Effector CD4-positive, alpha-beta T cell (primary cell): ENCODE data around the gene PABPN1L.

Experiments
- DNase-seq: peaks from one replicate; pipeline ENCODE4 v3.0.0-alpha.2; 2020

The PABPN1L gene

GRCh38 chr16:88883117-88883895 lies 16.8 kb upstream of the PABPN1L start:
- DNase-seq, result no peak

GRCh38 chr16:88882358-88883030 lies 16.0 kb upstream of the PABPN1L start:
- DNase-seq, result no peak

DNA sequence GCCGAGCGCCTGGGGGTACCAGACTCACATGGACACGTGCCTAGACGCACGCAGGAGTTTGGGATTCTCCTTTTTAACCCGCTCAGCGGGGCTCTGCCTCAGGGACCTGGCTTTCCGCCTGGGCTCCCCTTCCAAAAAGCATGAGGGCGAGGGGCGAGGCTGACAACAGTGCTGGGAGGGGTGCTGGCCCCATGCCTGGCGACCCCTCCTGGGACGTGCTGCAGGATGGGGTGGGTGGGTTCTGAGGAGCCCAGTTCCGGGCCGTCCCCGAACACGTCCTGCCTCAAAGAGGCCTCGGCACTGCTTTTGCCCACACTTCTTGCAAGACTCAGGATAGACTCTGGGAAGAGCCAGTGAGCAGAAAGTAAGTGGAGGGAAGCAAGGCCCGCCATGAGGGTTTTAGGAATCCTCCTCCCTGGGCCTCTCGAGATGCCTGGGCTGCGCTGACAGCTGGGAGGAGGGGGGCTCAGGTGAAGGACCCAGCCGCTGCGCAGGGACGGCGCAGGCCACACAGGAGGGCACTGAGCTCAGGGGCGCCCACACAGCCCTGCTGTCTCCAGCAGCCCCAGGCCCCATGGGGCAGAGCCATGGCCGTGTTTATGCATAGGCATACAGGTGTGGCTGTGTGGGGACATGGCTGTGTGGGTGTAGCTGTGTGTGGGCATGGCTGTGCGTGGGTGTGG lies 15.4 kb upstream of the PABPN1L start:
- no peak for DNase-seq

DNA sequence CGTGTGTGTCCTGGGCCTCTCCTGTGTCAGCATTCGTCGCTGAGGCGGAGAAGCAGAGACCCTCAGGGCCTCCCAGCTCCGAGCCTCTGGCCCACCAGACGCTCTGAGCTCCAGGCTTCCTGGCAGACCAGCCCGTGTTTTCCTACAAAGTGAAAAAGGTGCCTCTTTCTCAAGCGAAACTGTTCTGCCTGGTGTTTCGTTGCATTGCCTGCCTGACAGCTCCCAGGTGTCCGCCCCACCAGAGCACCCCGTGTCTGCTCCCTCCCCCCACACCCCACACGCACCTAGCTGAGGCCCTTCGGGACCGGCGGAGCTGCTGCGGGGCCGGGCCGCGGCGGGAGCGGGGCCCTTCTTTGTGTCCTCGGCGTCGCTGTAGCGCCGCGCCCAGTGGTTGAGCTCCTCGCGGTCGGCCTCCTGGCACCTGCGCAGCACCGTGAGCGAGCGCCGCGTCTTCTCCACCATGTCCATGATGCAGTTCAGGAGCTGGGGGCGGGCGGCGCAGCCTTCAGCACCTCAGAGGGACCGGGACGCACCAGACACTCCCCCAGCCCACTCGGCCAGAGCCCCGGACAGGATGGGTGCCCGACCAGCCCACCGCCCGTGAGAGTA lies 14.7 kb upstream of the PABPN1L start:
- no peak for DNase-seq

DNA sequence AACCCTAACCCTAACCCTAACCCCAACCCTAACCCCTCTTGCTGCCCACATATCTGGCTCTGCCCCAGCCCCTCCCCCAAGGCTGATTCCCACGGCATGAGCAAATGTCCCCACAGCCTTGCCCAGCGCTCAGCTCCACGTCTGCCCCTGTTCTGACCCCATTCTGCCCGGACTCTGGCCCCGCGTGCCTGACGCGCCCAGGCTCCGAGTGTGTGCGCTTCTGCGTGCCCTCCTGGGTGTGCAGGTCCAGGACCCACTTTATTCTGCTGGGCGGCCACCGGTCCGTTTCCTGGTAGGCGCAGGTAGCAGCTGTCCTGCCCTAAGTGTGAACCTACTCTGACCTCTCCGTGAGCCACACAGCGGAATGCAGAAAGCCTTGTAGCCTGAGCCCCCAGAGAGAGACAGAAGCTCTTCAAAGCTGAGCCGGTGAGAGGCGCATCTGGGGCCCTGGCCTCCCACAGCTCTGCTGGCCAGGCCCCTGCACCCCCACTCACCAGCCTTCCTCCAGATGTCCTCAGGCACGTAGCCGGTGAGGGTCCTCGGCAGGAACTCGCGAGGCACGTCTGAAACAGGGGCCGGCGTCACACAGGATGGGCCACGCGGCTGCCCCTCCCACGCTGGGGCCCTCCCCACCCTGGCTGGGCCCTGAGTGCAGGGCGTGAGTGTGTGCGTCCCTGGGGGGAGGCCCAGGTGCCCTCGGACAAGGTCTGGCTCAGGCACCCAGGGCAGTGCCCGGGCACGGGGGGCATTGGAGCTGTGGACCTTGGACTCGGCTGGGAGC lies 14.0 kb upstream of the PABPN1L start:
- no peak for DNase-seq

DNA sequence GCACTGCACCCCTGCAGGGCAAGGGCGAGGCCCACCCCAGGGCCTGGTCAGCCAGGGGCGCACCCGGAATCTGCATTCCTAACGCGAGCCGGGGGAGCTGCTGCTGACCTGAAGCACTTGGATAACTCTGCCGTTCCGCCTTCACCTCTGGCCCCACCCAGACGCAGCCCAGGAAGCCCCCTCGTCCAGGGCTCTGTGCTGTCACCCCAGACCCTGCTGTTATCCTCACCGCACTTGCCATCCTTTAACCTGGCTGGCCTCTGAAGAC lies 13.3 kb upstream of the PABPN1L start:
- no peak for DNase-seq

DNA sequence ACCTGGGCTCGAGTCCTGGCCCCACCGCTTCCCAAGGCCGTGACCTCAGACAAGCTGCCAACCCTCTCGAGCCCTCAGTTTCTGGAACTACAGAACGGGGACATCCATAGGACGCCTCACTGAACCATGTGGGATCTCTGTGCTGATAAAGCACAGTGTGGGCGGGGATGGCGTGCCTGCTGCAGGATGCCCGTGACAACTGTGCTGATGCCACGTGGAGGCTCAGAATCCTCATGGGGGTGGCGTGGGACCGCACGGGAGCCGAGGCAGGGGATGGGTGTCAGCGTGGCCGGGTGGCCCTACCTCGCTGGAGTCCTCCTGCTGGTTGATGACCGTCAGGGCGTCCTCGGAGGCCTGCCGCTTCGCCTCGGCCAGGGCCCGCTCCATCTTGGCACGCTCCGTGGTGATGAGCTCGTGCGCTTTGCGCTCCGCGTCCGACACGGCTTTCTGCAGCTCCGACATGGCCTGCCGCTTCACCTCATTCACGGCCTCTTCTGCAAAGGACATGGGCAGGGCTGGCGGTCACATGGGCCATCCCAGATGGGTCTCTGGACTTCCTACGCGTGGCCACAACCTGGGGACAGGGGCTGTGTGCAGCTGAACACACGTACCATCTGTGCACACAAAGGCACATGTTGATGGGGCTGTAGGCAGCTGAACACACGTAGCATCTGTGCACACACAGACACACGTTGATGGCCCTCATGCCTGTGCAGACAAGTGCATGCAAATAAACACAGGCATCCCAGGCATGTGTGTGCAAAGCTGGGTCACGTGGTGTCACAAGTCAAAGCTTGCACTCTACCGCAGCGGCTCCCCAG lies 12.7 kb upstream of the PABPN1L start:
- no peak for DNase-seq

DNA sequence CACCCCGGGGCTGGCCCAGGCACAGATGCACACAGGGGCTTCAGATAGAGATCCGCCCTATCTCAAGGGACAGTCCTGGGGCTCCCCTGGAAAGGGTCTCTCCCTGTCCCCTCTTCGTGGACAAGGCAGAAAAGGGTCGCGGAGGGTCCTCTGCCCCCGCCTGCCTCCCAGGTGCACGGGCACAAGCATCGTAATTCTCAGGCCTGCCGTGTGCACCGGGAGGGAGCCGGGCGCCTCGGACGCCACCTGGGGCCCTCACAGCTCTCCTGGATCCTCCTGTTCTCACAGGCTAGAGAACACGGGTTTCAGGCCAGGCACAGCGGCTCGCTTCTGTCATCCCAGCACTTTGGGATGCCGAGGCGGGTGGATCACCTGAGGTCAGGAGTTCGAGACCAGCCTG lies 11.9 kb upstream of the PABPN1L start:
- DNase-seq, result no peak

DNA sequence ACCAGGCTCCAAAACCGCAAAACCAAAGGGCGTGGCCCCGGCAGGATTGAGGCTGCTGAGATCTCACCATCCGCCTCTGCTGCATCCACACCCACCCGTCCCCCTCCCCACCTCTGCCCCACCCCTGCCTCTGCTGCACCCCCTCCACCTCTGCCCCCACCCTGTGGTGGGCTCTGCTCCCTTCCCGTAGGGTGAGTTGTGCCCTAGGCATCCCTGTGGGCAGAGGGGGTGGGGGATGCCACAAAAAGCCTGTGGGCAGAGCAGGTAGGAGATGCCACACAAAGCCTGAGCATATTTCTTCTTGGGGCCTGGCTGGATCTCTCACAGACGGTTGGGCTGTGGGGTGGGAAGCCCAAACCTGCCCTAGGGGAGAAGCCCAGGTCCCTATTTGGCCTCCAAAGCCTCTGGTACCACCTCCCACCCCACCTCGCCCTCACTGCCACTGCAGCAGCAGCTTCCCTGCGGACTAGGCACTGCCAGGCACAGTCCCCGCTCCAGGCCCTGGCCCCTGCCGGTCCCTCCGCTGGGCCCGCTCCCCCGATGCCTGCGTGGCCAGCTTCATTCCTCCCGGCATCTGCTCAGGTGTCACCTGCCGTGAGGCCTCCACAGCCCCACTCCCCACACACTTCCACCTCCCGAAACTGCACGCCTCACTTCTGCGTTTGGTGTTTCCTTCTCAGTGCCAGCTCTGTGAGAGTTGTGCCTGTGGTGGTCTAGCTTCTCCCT lies 11.3 kb upstream of the PABPN1L start:
- no peak for DNase-seq

DNA sequence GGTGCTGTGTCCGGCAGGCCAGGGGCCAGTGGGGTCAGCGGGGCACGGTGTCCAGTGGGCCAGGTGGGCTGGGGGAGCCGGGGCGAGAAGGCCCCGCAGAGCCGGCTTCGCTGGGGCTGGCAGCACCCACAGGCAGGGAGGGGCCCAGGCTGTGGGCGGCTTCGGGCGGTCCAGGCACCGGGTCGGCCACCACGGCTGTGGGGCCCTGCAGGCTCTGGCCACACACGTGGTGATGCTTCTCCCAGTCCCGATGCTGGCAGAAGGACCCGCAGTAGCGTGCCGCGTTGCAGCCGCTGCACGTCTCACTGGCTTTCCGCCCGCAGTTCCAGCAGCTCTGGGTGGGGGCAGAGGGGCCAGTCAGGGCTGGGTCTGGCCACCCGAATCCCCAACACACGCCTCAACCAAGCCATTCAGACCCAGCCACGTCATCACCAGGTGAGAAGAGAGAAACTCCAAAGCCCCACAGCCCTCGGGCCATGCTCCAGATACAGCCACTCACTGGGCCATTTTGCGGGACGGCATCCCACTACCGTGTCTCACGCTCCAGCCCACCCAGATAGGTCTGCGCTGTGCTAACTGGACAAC lies 10.6 kb upstream of the PABPN1L start:
- DNase-seq, result no peak

DNA sequence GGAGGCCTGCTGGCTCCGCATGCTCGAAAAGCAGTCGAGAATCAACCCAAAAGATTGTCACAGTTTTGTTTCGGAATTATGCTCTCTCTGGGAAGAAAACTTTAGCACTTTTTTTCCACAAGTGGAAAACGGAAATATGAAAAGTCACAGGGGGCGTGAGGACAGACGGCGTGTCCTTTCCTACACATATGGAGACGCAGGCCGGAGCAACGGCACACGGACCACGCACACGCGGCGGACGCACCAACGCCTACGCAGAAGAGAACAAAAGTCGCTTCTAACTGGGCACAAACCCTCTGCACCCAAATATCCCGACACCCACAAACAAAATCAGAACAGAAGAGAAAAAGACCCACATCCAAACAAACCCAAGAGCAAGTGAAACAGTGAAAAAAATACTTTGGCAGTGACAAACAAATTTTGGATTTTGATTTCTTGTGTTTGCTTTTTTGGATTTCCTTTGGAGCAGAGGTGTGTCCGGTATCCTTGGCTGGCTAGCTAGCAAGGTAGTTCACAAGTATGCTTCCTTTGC lies 9.3 kb upstream of the PABPN1L start:
- DNase-seq, result no peak

DNA sequence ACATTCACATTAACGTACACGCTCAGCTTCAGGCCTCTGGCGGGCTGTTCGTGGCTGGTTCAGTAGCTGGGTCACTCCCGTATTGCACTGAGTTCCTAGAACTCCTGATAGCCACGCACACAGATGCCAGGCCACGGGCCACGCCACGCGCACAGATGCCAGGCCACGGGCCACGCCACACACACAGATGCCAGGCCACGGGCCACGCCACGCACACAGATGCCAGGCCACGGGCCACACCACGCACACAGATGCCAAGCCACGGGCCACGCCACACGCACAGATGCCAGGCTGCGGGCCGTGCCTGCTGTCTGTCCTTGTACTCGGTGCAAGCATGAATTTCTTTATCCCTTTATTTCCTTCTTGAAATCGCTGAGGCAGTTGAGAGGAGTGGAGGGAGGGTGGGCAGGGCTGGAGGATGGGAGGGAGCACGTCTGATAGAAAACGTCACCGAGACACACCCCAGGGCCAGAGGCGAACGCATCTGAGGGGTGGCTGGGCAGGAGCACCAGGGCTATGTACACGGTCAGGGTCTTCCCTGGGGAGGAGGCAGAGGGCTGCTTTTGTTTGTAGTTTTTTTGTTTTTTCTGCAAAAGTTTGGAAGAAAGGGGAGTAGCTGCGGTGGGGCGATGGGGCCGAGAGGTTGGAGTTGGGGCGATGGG lies 8.6 kb upstream of the PABPN1L start:
- no peak for DNase-seq

DNA sequence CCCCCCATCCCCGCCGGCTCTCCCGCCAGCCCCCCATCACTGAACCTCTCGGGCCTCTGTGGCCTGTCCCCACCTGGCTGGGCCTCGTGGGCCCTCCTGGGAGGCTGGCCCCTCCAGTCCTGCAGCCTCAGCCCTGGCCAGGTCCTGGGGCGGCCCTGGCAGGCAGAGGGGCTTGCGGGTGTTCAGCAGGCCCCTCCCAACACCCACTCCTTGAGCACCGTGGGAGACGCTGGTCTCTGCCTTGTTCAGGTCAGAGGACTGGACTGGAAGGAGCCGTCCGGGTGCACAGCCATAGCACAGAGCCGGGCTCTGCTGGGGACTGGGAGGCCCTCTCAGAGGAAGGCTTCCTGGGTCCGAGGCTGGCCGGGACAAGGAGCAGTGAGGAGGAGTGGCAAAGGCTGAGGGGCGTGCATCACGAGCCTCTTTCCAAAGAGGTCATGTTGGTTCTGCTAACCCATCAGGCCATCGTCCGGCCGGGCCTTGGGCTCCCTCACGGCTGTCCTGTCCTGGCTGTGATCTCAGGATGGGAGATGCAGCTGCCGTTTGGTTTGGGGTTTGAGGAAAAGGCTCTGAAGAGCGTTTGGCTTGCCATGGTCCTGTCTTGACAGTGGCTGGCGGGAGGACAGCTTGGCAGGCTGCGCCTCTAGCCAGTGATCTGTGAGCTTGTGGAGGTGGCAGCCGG lies 6.3 kb upstream of the PABPN1L start:
- DNase-seq, result no peak

DNA sequence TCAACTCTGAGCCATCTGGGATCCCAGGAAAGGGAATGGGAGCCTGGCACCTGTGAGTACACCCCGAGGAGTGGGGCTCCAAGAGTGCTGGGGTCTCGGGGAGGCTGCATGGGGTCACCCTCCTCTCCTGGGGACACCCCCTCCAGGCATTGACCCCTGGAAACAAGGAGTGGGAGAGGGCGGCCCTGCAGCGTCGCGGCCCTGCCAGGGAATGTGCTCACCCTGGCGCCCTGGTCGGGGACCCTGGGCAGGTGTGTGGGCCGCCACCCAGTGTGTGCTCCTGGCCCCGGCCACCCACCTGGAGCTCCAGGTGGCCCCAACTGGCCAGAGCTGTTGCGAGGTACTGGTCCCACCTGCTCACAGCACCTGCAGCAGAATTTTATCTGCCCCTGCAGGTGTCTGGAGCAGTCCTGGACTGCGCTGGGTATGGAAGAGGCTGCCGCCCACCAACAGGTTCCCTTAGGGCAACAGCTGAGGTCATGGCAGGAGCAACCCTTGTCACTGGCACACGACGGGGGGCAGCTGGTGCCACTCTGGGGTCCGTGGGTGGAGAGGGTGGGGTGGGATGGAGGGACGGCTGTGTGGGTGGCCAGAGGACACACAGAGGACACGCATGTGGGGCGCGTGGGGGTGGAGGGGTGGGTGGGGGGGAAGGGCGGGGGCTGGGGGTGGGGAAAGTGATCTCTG lies 5.4 kb upstream of the PABPN1L start:
- DNase-seq, result no peak

DNA sequence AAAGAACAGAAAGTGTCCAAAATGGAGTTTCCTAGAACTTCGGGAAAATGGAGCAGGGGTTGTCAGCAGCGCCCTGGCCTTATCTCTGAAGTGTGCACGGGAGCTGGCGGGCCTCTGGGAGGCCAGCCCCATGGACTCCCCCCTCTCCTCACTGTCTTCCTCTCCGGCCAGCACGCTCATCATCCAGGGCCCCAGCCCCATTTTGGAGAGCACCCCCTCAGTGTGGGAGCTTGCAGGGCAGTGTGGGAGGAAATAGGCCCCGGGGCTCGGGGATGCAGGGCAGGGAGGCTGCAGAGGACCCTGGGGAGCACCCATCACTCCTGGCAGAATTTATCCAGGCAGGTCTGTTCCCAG lies 4.9 kb upstream of the PABPN1L start:
- no peak for DNase-seq

DNA sequence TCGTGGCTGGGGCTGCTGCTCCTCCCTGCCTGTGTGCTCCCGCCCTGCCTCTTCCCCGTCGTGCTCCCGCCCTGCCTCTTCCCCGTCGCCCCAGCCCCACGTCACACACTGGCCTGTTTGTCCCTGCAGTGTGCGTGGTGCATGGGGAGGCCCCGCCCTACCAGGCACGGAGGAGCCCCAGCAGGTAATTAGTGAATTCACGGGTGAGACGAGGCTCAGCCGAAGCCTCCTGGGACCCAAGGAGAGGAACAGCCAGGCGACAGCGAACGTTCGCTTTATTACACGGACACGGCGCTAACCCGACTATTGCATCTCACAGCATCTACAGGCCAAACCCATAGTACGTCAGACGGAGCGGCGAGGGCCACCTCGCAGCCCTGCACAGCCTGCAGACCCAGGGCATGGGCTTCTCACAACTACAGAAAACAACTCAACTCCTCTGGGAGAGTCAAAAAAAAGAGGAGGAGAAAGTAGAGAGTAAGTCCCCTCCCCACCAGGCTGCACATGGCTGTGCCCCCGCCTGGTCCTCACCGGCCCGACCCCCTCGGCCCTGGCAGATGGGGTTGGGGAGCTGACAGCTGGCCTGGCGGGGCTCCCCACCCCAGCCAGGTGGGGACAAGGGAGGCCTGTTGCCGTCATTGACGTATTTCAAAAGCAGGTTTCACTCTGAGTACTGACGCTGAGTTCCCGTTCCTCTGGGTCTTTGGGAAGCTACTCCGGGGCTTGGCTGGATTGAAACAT lies 4.3 kb upstream of the PABPN1L start:
- no peak for DNase-seq

DNA sequence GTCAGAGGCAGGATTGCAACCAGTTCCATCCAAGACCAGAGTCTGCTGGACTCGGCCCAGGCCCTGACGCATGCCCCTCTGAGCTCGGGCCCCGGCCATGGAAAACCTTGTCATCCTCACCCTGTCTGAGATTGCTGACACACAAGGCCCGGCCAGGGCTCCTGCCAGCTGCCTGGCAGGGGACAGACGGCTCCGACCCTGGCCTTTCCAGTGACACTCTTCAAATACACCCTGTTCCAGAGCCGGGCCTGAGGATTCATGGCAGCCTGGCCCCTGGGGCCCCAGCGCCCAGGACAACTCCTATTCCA lies 3.2 kb upstream of the PABPN1L start:
- DNase-seq, result no peak

- no peak for DNase-seq
These were observed 2.7 kb upstream of the PABPN1L start for GRCh38 chr16:88868974-88869672.
